OCI-LY3 (cell line): ENCODE measurements around the gene RNF144A.

ENCODE experiments used
- CTCF ChIP-seq: fragments of 200-600, 300-600 bp; sonication (generic); IDR thresholded peaks from 2 replicates; pipeline ENCODE4 v1.5.1; 2014; ENCODE audit warnings: antibody characterized with exemption, low read length, low read depth
- EZH2phosphoT487 ChIP-seq: fragments of 200-600 bp; shearing (Covaris generic); IDR thresholded peaks from 2 replicates; pipeline ENCODE4 v1.6.1; 2018; ENCODE audit warnings: antibody characterized with exemption, mixed run types, low read depth

- TF ChIP-seq CTCF (no peak), EZH2phosphoT487 (no peak)
Measured at GRCh38 chr2:6945821-6946220, 28.6 kb downstream of the RNF144A start.
